VCaP (cell line): ENCODE measurements around the gene FAM186B.

Experiments
- H3K27ac ChIP-seq: fragments of 450-650 bp; 2 replicates; pipeline ENCODE4 v1.5.1; 2017
- TF ChIP-seq, protein P1 (sequence below): fragments of 450-650 bp; conservative IDR thresholded peaks from 2 replicates; pipeline ENCODE4 v1.5.1; 2017; ENCODE audit warnings: mild to moderate bottlenecking, moderate library complexity

Gene FAM186B

DNA sequence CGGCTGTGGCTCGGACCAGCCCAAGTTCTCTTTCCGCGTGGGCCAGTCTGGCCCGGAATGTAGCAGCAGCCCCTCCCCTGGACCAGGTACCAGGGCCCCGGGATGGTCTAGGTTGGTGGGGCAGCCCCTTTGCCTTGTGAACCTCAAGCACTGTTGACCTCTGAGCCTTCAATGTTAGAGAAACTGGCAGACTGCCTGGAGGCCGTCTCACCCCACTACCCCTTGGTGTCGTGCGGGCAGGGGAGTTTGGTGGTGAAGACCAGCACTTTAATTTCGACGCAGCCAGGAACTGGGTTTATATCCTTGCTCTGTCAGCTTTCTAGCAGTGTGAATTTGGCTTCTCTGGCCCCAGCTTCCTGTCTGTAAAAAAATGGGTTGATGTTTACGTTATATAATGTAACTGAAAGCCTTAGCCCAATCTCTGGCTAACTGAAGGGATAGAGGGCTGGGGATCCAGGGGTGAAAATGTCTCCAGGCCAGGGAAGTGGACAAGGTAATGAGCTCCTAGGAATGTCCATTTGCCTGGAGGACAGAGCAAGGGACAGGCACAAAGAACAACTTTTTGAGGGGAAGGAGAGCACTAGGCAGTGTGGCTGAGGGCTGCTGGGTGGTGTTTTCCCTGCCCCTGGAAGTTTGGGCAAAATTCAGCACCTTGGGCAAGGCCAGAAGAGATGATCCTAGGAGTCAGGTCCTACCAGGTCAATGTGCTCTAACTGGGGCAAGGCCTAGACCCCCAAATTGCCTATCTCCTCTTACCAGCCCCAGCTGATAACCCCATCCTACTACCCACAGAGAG lies 48.9 kb downstream of the FAM186B start:
- no peak overlapping the region for H3K27ac ChIP-seq
- TF ChIP-seq, protein P1, sequence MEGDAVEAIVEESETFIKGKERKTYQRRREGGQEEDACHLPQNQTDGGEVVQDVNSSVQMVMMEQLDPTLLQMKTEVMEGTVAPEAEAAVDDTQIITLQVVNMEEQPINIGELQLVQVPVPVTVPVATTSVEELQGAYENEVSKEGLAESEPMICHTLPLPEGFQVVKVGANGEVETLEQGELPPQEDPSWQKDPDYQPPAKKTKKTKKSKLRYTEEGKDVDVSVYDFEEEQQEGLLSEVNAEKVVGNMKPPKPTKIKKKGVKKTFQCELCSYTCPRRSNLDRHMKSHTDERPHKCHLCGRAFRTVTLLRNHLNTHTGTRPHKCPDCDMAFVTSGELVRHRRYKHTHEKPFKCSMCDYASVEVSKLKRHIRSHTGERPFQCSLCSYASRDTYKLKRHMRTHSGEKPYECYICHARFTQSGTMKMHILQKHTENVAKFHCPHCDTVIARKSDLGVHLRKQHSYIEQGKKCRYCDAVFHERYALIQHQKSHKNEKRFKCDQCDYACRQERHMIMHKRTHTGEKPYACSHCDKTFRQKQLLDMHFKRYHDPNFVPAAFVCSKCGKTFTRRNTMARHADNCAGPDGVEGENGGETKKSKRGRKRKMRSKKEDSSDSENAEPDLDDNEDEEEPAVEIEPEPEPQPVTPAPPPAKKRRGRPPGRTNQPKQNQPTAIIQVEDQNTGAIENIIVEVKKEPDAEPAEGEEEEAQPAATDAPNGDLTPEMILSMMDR: no peak

DNA sequence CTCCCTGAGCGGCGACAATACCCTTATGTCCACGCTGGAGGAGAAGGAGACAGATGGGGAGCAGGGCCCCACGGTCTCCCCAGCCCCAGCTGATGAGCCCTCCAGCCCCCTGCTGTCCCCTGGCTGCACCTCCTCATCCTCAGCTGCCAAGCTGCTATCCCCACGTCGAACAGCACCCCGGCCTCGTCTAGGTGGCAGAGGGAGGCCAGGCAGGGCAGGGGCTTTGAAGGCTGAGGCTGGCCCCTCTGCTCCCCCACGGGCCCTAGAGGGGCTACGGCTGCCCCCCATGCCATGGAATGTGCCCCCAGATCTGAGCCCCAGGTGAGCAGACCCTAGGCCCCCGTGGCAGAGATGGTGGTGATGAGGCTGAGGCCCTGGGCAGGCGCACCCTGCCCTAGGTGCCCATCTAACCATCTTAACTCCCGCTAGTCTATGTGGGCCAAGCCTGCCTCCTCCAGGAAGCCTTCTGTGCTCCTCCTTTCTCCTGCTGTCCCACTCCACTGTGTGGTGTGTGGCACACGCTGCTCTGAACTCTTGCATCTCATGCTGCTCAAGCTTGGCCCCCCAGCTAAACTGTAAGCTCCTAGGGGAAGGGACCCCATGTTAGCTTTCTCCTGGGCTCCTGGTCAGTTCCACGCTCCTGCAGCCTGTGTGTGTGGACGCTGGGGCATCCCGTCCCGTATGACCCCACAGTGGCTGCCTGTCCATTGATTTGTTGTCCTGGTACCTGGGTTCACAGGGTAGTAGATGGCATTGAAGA lies 49.6 kb downstream of the FAM186B start:
- TF ChIP-seq, protein P1: no peak
- no peak overlapping the region for H3K27ac ChIP-seq

- H3K27ac ChIP-seq: no peak overlapping the region
- TF ChIP-seq, protein P1: no peak
These were observed 51.2 kb downstream of the FAM186B start for GRCh38 chr12:49554266-49554665.

DNA sequence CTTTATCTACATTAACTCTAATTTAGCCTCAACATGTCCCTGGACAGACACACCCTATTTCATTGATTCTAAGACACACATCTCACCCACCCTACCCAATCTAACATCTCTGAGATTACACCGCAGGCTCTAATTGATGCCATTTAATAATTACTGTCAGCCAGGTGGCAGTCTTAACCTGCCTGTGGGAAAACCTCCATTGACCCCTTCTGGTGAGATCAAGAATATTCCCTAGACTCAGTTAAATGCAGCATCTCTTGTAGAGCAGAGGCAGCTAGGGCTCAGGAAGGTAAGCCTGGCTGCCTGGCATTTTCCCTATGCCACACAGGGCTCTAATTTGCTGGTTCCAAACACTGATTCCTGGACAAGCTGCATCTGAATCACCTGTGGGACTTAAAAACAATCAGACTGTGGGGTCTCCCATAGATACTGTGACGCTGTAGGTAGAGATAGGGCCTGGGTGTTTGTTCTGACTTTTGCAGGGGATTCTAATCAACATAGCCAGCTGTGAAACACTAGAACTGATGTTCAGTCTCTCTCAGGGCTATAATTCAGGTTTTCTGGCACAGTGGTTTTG lies 51.8 kb downstream of the FAM186B start:
- TF ChIP-seq, protein P1: peak; percentile 84
- no peak overlapping the region for H3K27ac ChIP-seq

DNA sequence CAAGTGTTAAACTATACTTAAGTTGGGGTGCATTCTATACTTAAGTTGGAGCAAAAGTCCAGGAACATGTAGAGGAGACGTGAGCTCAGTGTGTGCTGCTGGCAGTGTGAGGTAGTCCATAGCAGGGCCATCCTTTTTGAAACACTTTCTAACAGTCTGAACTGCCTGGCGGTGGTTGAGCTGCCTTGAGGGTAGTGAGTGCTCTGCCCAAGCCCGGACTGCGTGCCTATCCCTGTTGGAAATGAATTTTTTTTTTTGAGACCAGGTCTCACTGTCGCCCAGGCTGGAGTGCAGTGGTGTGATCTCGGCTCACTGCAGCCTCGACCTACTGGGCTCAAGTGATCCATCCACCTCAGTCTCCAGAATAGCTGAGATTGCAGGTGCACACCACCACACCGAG lies 52.5 kb downstream of the FAM186B start:
- TF ChIP-seq, protein P1: no peak
- no peak overlapping the region for H3K27ac ChIP-seq

DNA sequence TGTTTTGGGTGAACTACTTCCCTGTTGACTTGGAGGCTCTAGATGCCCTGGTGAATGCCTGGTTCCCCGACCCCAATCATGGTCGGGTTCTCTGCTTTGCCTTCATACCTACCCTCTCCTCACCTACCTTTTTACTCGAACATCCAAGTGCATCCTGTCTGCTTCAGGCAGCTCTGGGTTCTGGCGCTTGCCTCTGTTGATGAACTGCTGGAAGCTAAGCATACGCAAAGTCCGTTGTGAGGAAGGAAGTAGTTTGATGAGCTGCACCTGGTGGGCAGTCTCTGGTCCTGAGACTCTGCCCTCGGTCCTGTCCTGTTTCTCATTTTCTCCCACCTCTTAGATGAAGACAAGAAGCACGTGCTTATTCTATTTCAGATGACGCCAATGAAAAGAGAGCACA lies 53.0 kb downstream of the FAM186B start:
- no peak overlapping the region for H3K27ac ChIP-seq
- TF ChIP-seq, protein P1: no peak

DNA sequence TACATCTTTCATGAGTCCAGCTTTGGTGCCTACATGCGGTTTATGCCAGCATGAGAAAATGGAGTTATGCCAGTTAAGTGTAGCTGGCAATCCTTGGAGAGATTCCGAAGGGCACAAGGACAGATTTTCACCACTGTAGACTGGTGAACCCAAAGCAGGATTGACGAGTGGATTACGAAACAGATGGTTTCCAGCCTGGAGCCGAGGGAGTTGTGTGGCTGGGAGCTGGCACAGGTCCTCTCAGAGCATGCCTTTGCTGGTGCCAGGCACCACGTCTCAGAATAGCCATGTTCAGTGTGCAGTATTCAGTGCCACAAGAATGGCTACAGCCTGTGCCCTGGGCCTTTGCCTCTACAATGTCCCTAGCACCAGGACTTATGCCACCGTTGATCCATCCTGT lies 53.4 kb downstream of the FAM186B start:
- TF ChIP-seq, protein P1: no peak
- no peak overlapping the region for H3K27ac ChIP-seq
